Neural crest cell (in vitro differentiated cells): Measurements from ENCODE around the gene CSNK1G3. TPM values are rescaled to one million over a fixed set of nuclear protein-coding genes. Genes with fewer than 3 reads are reported as not detected.

Experiments
- DNase-seq: peaks from one replicate; pipeline ENCODE4 v3.0.0; 2021; ENCODE audit warnings: low read depth, mixed read lengths, low spot score
- H3K27ac Mint-ChIP-seq: one replicate; pipeline ENCODE4 v1.8.0; 2021; ENCODE audit warnings: mild to moderate bottlenecking, mixed read lengths; ENCODE audit not compliant: unreplicated experiment
- H3K27me3 Mint-ChIP-seq: 2 replicates; pipeline ENCODE4 v1.8.0; 2021; ENCODE audit warnings: low read depth, mild to moderate bottlenecking, mixed read lengths
- H3K36me3 Mint-ChIP-seq: 2 replicates; pipeline ENCODE4 v1.8.0; 2021; ENCODE audit warnings: low read depth, mild to moderate bottlenecking, mixed read lengths
- H3K4me1 Mint-ChIP-seq: 2 replicates; pipeline ENCODE4 v1.8.0; 2021; ENCODE audit warnings: mixed read lengths
- H3K4me3 Mint-ChIP-seq: one replicate; pipeline ENCODE4 v1.8.0; 2021; ENCODE audit warnings: mild to moderate bottlenecking, mixed read lengths
- H3K9me3 Mint-ChIP-seq: 2 replicates; pipeline ENCODE4 v1.8.0; 2021; ENCODE audit warnings: mixed read lengths
- total RNA-seq: library from RNA; stranded (reverse); gene quantifications from 2 replicates; pipeline ENCODE4 v1.2.1, GENCODE V29; 2021
- TF ChIP-seq, protein P1 (sequence below): fragments of 200-600 bp; sonication (generic); conservative IDR thresholded peaks from 2 replicates; pipeline ENCODE4 v1.5.0; 2021; ENCODE audit warnings: antibody characterized with exemption, mild to moderate bottlenecking

Gene CSNK1G3
- total RNA-seq, 1 donor from 2014 or later: 43.2 TPM

DNA sequence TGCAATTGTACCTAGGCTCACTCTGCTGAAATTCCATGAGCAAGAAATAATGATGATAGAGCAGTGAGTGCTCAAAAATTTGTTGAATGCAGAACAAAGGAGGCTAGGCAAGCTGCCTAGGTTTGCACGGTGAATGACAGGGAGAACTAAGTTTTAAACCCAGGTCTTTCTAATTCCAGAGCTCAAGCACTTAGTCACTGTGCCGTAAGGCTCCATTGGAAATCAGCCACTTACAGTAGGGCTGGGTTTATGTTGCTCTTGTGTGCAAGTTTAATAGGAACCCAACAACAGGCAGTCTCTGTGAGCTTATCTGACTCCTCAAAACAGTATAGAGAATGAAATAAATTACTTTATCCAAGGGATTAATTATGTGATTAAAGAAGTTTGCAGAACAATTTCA, 147.0 kb downstream of the CSNK1G3 start:
- Mint-ChIP-seq H3K9me3 (peaks cover 12% of the 10 kb centered on the region), H3K27ac (no peak overlapping the region), H3K36me3 (peaks cover 9% of the 10 kb centered on the region), H3K27me3 (no peaks in the 10 kb centered on the region), H3K4me1 (no peaks in the 10 kb centered on the region), H3K4me3 (no peak overlapping the region)
- no peak for DNase-seq
- TF ChIP-seq, protein P1, sequence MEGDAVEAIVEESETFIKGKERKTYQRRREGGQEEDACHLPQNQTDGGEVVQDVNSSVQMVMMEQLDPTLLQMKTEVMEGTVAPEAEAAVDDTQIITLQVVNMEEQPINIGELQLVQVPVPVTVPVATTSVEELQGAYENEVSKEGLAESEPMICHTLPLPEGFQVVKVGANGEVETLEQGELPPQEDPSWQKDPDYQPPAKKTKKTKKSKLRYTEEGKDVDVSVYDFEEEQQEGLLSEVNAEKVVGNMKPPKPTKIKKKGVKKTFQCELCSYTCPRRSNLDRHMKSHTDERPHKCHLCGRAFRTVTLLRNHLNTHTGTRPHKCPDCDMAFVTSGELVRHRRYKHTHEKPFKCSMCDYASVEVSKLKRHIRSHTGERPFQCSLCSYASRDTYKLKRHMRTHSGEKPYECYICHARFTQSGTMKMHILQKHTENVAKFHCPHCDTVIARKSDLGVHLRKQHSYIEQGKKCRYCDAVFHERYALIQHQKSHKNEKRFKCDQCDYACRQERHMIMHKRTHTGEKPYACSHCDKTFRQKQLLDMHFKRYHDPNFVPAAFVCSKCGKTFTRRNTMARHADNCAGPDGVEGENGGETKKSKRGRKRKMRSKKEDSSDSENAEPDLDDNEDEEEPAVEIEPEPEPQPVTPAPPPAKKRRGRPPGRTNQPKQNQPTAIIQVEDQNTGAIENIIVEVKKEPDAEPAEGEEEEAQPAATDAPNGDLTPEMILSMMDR: no peak

DNA sequence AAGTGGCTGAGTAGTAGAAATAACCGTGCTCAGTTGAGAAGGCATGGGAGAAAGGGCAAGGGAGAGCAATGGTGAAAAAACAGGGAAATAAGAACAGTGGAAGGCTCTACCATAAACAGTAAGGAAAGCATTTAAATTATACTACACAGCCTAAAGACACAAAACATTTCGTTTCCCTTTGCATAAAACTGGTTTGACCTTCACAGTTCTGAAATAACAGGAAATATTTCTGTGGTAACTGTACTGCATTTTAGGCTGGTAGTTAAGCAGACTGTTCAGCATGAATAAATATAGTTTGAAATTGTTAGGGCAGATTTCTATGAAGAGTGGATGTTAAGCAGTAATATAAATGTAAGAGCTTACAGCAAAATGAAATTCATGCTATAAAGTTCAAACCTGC, 147.5 kb downstream of the CSNK1G3 start:
- TF ChIP-seq, protein P1: no peak
- H3K27ac Mint-ChIP-seq: no peak overlapping the region
- H3K4me3 Mint-ChIP-seq: no peak overlapping the region
- H3K36me3 Mint-ChIP-seq: peaks cover 10% of the 10 kb centered on the region
- no peak for DNase-seq
- H3K27me3 Mint-ChIP-seq: no peaks in the 10 kb centered on the region
- H3K9me3 Mint-ChIP-seq: peaks cover 12% of the 10 kb centered on the region
- H3K4me1 Mint-ChIP-seq: no peaks in the 10 kb centered on the region

DNA sequence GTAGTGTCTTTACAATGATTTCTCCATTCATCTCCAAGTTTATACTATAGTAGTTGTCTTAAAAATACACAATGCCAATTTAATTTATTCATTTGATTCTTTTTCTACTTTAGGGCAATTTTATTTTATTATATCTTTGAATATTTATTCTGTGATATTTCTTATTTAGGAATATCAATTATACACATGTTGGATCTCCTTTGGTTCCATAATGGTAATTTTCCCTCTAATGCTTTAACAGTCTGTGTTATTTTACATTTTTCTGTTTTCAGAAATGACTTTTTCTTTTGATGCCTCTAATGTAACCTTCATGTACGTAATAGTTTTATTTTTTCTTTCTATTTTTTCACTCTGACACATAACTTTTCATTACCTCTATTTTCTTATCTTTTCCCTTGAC, 153.0 kb downstream of the CSNK1G3 start:
- Mint-ChIP-seq H3K9me3 (peaks cover 23% of the 10 kb centered on the region), H3K27me3 (no peaks in the 10 kb centered on the region), H3K36me3 (peaks cover 25% of the 10 kb centered on the region), H3K4me1 (peaks cover 7% of the 10 kb centered on the region), H3K27ac (no peak overlapping the region), H3K4me3 (no peak overlapping the region)
- TF ChIP-seq, protein P1: no peak
- DNase-seq: no peak

DNA sequence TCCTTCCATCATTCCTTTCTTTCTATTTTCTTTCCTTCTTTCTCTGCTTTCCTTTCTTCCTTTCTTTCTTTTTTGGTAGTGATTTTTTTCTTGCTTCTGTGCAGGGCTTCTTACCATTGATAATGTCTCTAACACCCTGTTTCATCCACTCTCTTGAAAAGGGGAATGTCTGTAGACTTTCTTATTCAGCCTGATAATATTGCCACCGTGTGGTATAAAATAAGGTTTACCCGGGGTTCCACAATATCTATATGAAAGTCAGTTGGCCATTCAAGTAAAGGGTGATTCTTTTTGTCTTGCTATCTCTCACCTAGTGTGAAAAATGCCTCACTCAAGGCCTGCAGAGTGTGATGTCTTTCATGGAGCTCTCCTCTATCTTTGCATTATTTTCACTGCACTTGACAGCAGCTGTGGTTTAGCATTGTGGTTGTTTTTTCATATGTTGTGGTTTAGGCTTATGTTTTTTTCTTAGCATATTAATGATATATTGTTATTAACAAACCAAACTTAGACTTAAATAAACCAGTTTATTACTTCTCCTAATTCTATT, 153.9 kb downstream of the CSNK1G3 start:
- Mint-ChIP-seq H3K27me3 (no peaks in the 10 kb centered on the region), H3K4me3 (no peak overlapping the region), H3K27ac (no peak overlapping the region), H3K9me3 (peaks cover 20% of the 10 kb centered on the region), H3K36me3 (peaks cover 25% of the 10 kb centered on the region), H3K4me1 (peaks cover 13% of the 10 kb centered on the region)
- no peak for DNase-seq
- TF ChIP-seq, protein P1: no peak

Other genes with a start within 250 kb of the CSNK1G3 start
- 24.2 and 26.0 TPM in 2 replicates for gene CEP120, start 88.8 kb upstream of the CSNK1G3 start, total RNA-seq